Measurements from ENCODE around the gene UPK3A. TPM values are rescaled to one million over a fixed set of nuclear protein-coding genes. Genes with fewer than 3 reads are reported as not detected.
"Not testable (repeated sequence)": the region's sequence is repeated elsewhere in the genome, so short reads cannot be mapped to it uniquely, and the experiment has no call there.

Gene UPK3A
- total RNA-seq, 6 experiments from 2014 or later = not detected

DNA sequence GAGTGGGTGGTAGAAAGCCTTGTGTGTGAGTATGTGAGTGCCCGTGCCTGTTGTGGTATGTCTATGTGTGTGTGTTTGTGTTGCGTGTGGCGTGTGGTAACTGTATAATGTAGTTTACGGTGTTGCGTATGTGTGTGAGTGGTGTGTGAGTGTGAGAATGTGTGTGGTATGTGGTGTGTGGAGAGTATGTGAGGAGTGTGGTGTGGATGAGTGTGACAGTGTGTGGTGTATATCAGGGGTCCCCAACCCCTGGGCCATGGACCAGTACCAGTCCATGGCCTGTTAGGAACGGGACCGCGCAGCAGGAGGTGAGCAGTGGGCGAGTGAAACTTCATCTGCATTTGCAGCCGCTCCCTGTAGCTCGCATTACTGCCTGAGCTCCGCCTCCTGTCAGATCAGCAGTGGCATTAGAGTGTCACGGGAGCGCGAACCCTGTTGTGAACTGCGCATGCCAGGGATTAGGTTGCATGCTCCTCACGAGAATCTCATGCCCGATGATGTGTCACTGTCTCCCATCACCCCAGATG is 5.7 kb downstream of the UPK3A start:
- Mint-ChIP-seq H3K4me1 (ENCODE audit: low read depth) (no peaks in the 10 kb centered on the region), H3K36me3 (ENCODE audit: low read depth) (no peaks in the 10 kb centered on the region), H3K27ac (no peak overlapping the region), H3K27me3 (ENCODE audit: insufficient read depth) (peaks cover 34% of the 10 kb centered on the region), H3K4me3 (no peak overlapping the region), H3K9me3 (no peaks in the 10 kb centered on the region)
- TF ChIP-seq, protein P1, sequence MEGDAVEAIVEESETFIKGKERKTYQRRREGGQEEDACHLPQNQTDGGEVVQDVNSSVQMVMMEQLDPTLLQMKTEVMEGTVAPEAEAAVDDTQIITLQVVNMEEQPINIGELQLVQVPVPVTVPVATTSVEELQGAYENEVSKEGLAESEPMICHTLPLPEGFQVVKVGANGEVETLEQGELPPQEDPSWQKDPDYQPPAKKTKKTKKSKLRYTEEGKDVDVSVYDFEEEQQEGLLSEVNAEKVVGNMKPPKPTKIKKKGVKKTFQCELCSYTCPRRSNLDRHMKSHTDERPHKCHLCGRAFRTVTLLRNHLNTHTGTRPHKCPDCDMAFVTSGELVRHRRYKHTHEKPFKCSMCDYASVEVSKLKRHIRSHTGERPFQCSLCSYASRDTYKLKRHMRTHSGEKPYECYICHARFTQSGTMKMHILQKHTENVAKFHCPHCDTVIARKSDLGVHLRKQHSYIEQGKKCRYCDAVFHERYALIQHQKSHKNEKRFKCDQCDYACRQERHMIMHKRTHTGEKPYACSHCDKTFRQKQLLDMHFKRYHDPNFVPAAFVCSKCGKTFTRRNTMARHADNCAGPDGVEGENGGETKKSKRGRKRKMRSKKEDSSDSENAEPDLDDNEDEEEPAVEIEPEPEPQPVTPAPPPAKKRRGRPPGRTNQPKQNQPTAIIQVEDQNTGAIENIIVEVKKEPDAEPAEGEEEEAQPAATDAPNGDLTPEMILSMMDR (IDR thresholded peaks at IDR 0.05) = no peak
- no peak for DNase-seq

DNA sequence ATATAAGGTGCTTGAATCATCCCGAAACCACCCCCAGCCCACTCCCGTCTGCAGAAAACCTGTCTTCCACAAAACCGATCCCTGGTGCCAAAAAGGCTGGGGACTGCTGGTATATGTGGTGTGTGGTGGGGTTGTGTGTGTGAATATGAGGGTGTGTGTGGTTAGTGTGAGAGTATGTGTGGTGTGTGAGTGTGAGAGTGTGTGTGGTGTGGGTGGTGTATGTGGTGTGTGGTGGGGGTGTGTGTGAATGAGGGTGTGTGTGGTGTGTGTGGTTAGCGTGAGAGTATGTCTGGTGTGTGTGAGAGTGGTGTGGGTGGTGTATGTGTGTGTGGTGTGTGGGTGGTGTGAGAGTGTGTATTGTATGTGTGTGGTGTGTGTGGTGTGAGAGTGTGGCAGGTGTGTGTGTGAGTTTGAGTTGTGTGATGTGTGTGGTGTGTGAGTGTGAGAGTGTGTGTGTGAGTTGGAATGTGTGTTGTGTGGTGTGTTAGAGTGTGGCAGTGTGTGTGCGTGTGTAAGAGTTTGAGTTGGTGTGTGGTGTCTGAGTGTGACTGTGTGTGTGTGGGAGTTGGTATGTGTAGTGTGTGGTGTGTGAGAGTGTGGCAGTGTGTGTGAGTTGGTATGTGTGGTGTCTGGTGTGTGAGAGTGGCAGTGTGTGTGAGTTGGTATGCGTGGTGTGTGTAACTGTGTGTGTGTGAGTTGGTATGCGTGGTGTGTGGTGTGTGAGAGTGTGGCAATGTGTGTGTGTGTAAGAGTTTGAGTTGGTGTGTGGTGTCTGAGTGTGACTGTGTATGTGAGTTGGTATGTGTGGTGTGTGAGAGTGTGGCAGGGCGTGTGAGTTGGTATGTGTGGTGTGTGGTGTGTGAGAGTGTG is 6.5 kb downstream of the UPK3A start:
- Mint-ChIP-seq H3K27ac (no peak overlapping the region), H3K9me3 (no peaks in the 10 kb centered on the region), H3K4me1 (ENCODE audit: low read depth) (no peaks in the 10 kb centered on the region), H3K36me3 (ENCODE audit: low read depth) (no peaks in the 10 kb centered on the region), H3K4me3 (no peak overlapping the region), H3K27me3 (ENCODE audit: insufficient read depth) (peaks cover 28% of the 10 kb centered on the region)
- TF ChIP-seq, protein P1 (IDR thresholded peaks at IDR 0.05) = no peak
- no peak for DNase-seq

DNA sequence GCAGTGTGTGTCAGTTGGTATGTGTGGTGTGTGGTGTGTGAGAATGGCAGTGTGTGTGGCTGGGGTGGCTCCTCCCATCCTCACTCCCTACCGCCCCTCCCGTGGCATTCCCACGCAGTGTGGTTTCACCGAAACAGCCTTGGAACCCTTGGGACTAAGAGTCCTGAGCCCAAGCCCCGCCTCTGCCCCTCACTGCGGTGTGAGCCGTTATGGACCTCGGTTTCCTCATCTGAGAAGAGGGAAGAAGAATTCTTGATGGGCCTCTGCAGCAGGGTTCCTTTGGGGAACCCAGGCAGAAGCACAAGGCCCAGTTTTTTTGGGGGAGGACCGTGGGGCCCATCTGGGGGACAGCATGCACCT is 7.2 kb downstream of the UPK3A start:
- no peak for DNase-seq
- Mint-ChIP-seq H3K4me3 (no peak overlapping the region), H3K9me3 (no peaks in the 10 kb centered on the region), H3K27me3 (ENCODE audit: insufficient read depth) (peaks cover 26% of the 10 kb centered on the region), H3K36me3 (ENCODE audit: low read depth) (no peaks in the 10 kb centered on the region), H3K27ac (no peak overlapping the region), H3K4me1 (ENCODE audit: low read depth) (no peaks in the 10 kb centered on the region)
- TF ChIP-seq, protein P1 (IDR thresholded peaks at IDR 0.05) = no peak

DNA sequence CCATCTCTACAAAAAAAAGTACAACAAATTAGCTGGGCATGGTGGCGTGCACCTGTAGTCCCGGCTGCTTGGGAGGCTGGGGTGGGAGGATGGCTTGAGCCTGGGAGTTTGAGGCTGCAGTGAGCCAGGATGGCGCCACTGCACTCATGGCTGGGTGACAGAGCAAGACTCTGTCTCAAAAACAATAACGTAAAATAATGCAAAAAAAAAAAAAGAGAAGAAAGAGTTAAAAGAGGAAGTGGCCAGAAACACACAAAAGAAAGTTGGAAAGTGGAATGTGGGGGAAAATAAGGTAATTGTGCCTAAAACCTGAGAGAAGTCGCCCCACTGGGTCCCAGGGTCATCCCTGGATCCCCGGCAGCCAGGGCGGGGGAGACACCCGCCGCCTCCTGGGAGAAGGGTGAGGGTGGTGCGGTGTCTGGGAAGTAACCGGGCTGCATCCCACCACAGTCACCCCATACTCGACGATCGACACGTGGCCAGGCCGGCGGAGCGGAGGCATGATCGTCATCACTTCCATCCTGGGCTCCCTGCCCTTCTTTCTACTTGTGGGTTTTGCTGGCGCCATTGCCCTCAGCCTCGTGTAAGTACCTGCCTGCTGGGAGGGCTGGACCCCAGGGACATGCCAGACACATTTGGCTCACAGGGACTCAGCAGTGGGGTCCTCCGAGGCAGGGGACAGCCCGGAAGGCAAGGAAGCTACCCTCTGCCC is 8.1 kb downstream of the UPK3A start:
- Mint-ChIP-seq H3K27ac (no peak overlapping the region), H3K4me3 (no peak overlapping the region), H3K9me3 (no peaks in the 10 kb centered on the region), H3K4me1 (ENCODE audit: low read depth) (no peaks in the 10 kb centered on the region), H3K36me3 (ENCODE audit: low read depth) (no peaks in the 10 kb centered on the region), H3K27me3 (ENCODE audit: insufficient read depth) (peaks cover 22% of the 10 kb centered on the region)
- TF ChIP-seq, protein P1 (IDR thresholded peaks at IDR 0.05) = no peak
- DNase-seq = no peak

DNA sequence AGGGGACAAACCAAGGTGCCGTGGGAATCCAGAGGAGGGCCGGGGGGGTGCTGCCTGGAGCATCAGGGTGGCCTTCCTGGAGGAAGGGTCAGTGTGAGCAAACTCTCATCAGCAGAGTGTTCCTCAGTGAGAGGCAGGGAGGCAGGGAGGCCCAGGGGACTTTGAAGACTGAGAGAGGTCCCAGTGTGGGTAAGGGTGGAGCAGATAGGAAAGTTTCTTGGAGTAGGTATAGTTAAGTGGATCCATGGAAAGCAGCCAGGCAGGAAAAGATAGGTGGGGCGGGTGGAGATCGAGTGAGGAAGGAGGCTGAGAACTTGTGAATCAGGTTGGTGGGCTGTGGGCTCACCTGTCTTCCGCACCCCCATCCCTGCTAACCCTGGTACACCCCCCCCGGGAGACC is 9.3 kb downstream of the UPK3A start:
- TF ChIP-seq, protein P1 (IDR thresholded peaks at IDR 0.05) = no peak
- DNase-seq = no peak
- no peaks in the 10 kb centered on the region for H3K36me3 Mint-ChIP-seq (ENCODE audit: low read depth)
- no peaks in the 10 kb centered on the region for H3K4me1 Mint-ChIP-seq (ENCODE audit: low read depth)
- H3K9me3 Mint-ChIP-seq = no peaks in the 10 kb centered on the region
- H3K27ac Mint-ChIP-seq = no peak overlapping the region
- peaks cover 19% of the 10 kb centered on the region for H3K27me3 Mint-ChIP-seq (ENCODE audit: insufficient read depth)
- no peak overlapping the region for H3K4me3 Mint-ChIP-seq

DNA sequence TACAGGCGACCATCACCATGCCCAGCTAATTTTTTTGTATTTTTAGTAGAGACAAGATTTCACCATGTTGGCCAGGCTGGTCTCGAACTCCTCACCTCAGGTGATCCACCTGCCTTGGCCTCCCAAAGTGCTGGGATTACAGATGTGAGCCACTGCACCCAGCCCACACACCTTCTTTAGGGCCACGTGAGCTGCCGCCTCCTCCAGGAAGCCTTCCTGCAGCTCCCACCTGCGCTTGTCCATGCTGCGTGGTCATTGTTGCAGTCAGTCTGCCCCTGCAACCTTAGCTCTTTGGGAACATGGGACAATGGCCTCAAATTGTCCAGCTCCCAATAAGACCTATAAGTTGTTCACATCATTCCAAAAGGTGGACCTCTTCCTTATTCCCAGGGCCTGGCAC is 10.3 kb downstream of the UPK3A start:
- H3K36me3 Mint-ChIP-seq (ENCODE audit: low read depth); H3K4me1 Mint-ChIP-seq (ENCODE audit: low read depth); DNase-seq; H3K27ac Mint-ChIP-seq; H3K9me3 Mint-ChIP-seq; H3K4me3 Mint-ChIP-seq: not testable (repeated sequence)
- peaks cover 19% of the 10 kb centered on the region for H3K27me3 Mint-ChIP-seq (ENCODE audit: insufficient read depth)

Data from HFFc6 (cell line).